ENCODE data around the gene LGI2. TPM values are rescaled to one million over a fixed set of nuclear protein-coding genes. Genes with fewer than 3 reads are reported as not detected.

Gene LGI2
- total and polyA plus RNA-seq, 2 experiments from 2014 or later = 0.63 to 8.0 TPM

- H3K9me3 Mint-ChIP-seq = peaks cover 32% of the 10 kb centered on the region
- no peaks in the 10 kb centered on the region for H3K27me3 ChIP-seq (ENCODE audit: insufficient read depth)
- TF ChIP-seq ZNF114 (CRISPR knock-in tag; IDR thresholded peaks at IDR 0.05) (no peak), JUNB (IDR thresholded peaks at IDR 0.05; ENCODE audit: unreplicated experiment) (no peak), EZH2 (IDR thresholded peaks at IDR 0.05; ENCODE audit: low read depth, unreplicated experiment) (no peak), POLR2AphosphoS5 (IDR thresholded peaks at IDR 0.05; ENCODE audit: low read depth) (no peak), ZNF331 (CRISPR knock-in tag; IDR thresholded peaks at IDR 0.05; ENCODE audit: low read depth) (no peak), CTCF (conservative IDR thresholded peaks at IDR 0.05; ENCODE audit: low read depth in 2 of 2) (no peak), STAT1 (IDR thresholded peaks at IDR 0.05; ENCODE audit: unreplicated experiment) (no peak), ETS1 (IDR thresholded peaks at IDR 0.05) (no peak), NANOG (IDR thresholded peaks at IDR 0.05; ENCODE audit: borderline replicate concordance) (no peak), REST (IDR thresholded peaks at IDR 0.05; ENCODE audit: unreplicated experiment) (no peak), ZNF462 (CRISPR knock-in tag; IDR thresholded peaks at IDR 0.05) (no peak), CREB1 (CRISPR knock-in tag; IDR thresholded peaks at IDR 0.05; ENCODE audit: low read depth) (no peak), EZH2phosphoT487 (IDR thresholded peaks at IDR 0.05; ENCODE audit: unreplicated experiment) (no peak)
- no peak overlapping the region for H3K4me3 Mint-ChIP-seq
- H2AFZ ChIP-seq = no peak overlapping the region
- H3K4me1 ChIP-seq (ENCODE audit: insufficient read depth) = no peaks in the 10 kb centered on the region
- no peaks in the 10 kb centered on the region for H3K79me2 ChIP-seq (replicated peaks; ENCODE audit: insufficient read depth)
- H3K4me2 ChIP-seq = no peak overlapping the region
- no peaks in the 10 kb centered on the region for H3K4me1 Mint-ChIP-seq
- H3K36me3 Mint-ChIP-seq (ENCODE audit: low read depth) = peaks cover 27% of the 10 kb centered on the region; the same call in 2 of the 3 replicates
- no peaks in the 10 kb centered on the region; the same call in 1 of the 2 replicates for H3K36me3 ChIP-seq (ENCODE audit: insufficient read depth)
- H3K27ac ChIP-seq (ENCODE audit: low read depth) = no peak overlapping the region
- no peak for DNase-seq (ENCODE audit: low spot score)
- no peak for ATAC-seq
- H3K27ac Mint-ChIP-seq = no peak overlapping the region
- 0 out of 2 replicates have a peak, but pooled peaks cover 3% of the 10 kb centered on the region for H3K9me2 ChIP-seq (ENCODE audit: insufficient read depth)
- H3F3A ChIP-seq (replicated peaks; ENCODE audit: low read depth) = no peaks in the 10 kb centered on the region
- no peak overlapping the region for H3K4me3 ChIP-seq
- peaks cover 3% of the 10 kb centered on the region for H3K27me3 Mint-ChIP-seq (ENCODE audit: insufficient read depth, low read depth, poor library complexity)
- H4K20me1 ChIP-seq (replicated peaks; ENCODE audit: insufficient read depth) = no peaks in the 10 kb centered on the region
These were observed 61.3 kb downstream of the LGI2 start for GRCh38 chr4:24969486-24969885.
